GM23338 (cell line): ENCODE results near the gene DIP2C. TPM values are rescaled to one million over a fixed set of nuclear protein-coding genes. Genes with fewer than 3 reads are reported as not detected.
"Not testable (repeated sequence)": the region's sequence is repeated elsewhere in the genome, so short reads cannot be mapped to it uniquely, and the experiment has no call there.

Experiments used
- ATAC-seq: fragments of 200-7000 bp; cut with Tn5 transposase; 3 replicates; pipeline ENCODE4 v1.9.1; 2020
- DNase-seq: peaks from one replicate; pipeline ENCODE4 v3.0.0-alpha.2; 2015; ENCODE audit warnings: low spot score
- H2AFZ ChIP-seq: fragments of 200-600 bp; sonication (generic); 2 replicates; pipeline ENCODE4 v1.8.0; 2016; ENCODE audit warnings: antibody characterized with exemption, mild to moderate bottlenecking, moderate library complexity
- H3F3A ChIP-seq: fragments of 200-600 bp; sonication (generic); replicated peaks from 2 replicates; pipeline ENCODE4 v1.8.0; 2017; ENCODE audit warnings: antibody characterized with exemption, mixed run types, low read depth
- H3K27ac ChIP-seq: fragments of 200-600 bp; sonication (generic); 2 replicates; pipeline ENCODE4 v1.6.1; 2016; ENCODE audit warnings: low read depth
- H3K27me3 ChIP-seq: fragments of 200-600 bp; sonication (generic); 2 replicates; pipeline ENCODE4 v1.8.0; 2016; ENCODE audit warnings: mild to moderate bottlenecking, mixed run types, moderate library complexity; ENCODE audit not compliant: insufficient read depth
- H3K36me3 ChIP-seq: fragments of 200-600 bp; sonication (generic); 2 replicates; pipeline ENCODE4 v1.8.0; 2016; ENCODE audit warnings: mild to moderate bottlenecking; ENCODE audit not compliant: insufficient read depth
- H3K4me1 ChIP-seq: fragments of 200-600 bp; sonication (generic); 2 replicates; pipeline ENCODE4 v1.8.0; 2016; ENCODE audit warnings: mild to moderate bottlenecking, moderate library complexity; ENCODE audit not compliant: insufficient read depth
- H3K4me2 ChIP-seq: fragments of 200-600 bp; sonication (generic); 2 replicates; pipeline ENCODE4 v1.7.1; 2017; ENCODE audit warnings: mixed run types
- H3K4me3 ChIP-seq: fragments of 200-600 bp; sonication (generic); 2 replicates; pipeline ENCODE4 v1.6.1; 2016; ENCODE audit warnings: mixed run types
- H3K79me2 ChIP-seq: fragments of 200-600 bp; sonication (generic); replicated peaks from 2 replicates; pipeline ENCODE4 v1.8.0; 2017; ENCODE audit warnings: mild to moderate bottlenecking; ENCODE audit not compliant: insufficient read depth
- H3K9me2 ChIP-seq: fragments of 200-600 bp; sonication (generic); 2 replicates; pipeline ENCODE4 v1.8.0; 2017; ENCODE audit not compliant: insufficient read depth
- H4K20me1 ChIP-seq: fragments of 200-600 bp; sonication (generic); replicated peaks from 2 replicates; pipeline ENCODE4 v1.8.0; 2017; ENCODE audit warnings: mild to moderate bottlenecking; ENCODE audit not compliant: insufficient read depth
- H3K27ac Mint-ChIP-seq: 2 replicates; pipeline ENCODE4 v1.8.0; 2020; ENCODE audit warnings: inconsistent platforms, mild to moderate bottlenecking, moderate library complexity, mixed read lengths
- H3K27me3 Mint-ChIP-seq: 3 replicates; pipeline ENCODE4 v1.8.0; 2022; ENCODE audit warnings: low read depth, mild to moderate bottlenecking, moderate library complexity, mixed read lengths, inconsistent platforms; ENCODE audit not compliant: insufficient read depth, poor library complexity
- H3K36me3 Mint-ChIP-seq: 3 replicates; pipeline ENCODE4 v1.8.0; 2021; ENCODE audit warnings: low read depth, mild to moderate bottlenecking, inconsistent platforms, moderate library complexity, mixed read lengths
- H3K4me1 Mint-ChIP-seq: 3 replicates; pipeline ENCODE4 v1.8.0; 2020; ENCODE audit warnings: mild to moderate bottlenecking, inconsistent platforms, mixed read lengths
- H3K4me3 Mint-ChIP-seq: 3 replicates; pipeline ENCODE4 v1.8.0; 2021; ENCODE audit warnings: moderate library complexity, mild to moderate bottlenecking, inconsistent platforms, mixed read lengths
- H3K9me3 Mint-ChIP-seq: 3 replicates; pipeline ENCODE4 v1.8.0; 2020; ENCODE audit warnings: moderate library complexity, mild to moderate bottlenecking, inconsistent platforms, mixed read lengths
- CREB1 ChIP-seq: fragments of 250-450 bp; sonication (Bioruptor Pico); IDR thresholded peaks from 2 replicates; pipeline ENCODE4 v1.5.0; 2020; ENCODE audit warnings: low read depth, mild to moderate bottlenecking, moderate library complexity
- EZH2 ChIP-seq: fragments of 200-600 bp; sonication (generic); IDR thresholded peaks from one replicate; pipeline ENCODE4 v1.8.0; 2017; ENCODE audit warnings: antibody characterized with exemption, mild to moderate bottlenecking, low read depth; ENCODE audit not compliant: unreplicated experiment
- EZH2phosphoT487 ChIP-seq: fragments of 200-600 bp; sonication (generic); IDR thresholded peaks from one replicate; pipeline ENCODE4 v1.8.1; 2018; ENCODE audit warnings: antibody characterized with exemption; ENCODE audit not compliant: unreplicated experiment
- JUNB ChIP-seq: IDR thresholded peaks from one replicate; pipeline ENCODE4 v1.6.1; 2016; ENCODE audit warnings: antibody characterized with exemption; ENCODE audit not compliant: unreplicated experiment
- NANOG ChIP-seq: IDR thresholded peaks from 2 replicates; pipeline ENCODE4 v1.6.1; 2016; ENCODE audit warnings: antibody characterized with exemption, borderline replicate concordance
- POLR2AphosphoS5 ChIP-seq: IDR thresholded peaks from 2 replicates; pipeline ENCODE4 v1.6.1; 2016; ENCODE audit warnings: antibody characterized with exemption, low read depth
- STAT1 ChIP-seq: IDR thresholded peaks from one replicate; pipeline ENCODE4 v1.6.1; 2016; ENCODE audit warnings: antibody characterized with exemption; ENCODE audit not compliant: unreplicated experiment
- ZNF114 ChIP-seq: fragments of 250-450 bp; sonication (Bioruptor Pico); IDR thresholded peaks from 2 replicates; pipeline ENCODE4 v1.5.0; 2020; ENCODE audit warnings: mild to moderate bottlenecking, moderate library complexity
- ZNF331 ChIP-seq: fragments of 250-450 bp; sonication (Bioruptor Pico); IDR thresholded peaks from 2 replicates; pipeline ENCODE4 v1.5.0; 2020; ENCODE audit warnings: low read depth, mild to moderate bottlenecking, moderate library complexity
- polyA plus RNA-seq: library from polyadenylated mRNA; unstranded; fragments of >200 nt; fragmentation: Nextera tagmentation; extraction: Ambion mirVana; gene quantifications from 2 replicates; pipeline ENCODE4 v1.2.1, GENCODE V29; 2016
- total RNA-seq: library from RNA; depleted of rRNA; stranded (reverse); fragments of >200 nt; shearing (Covaris generic); gene quantifications from 2 replicates; pipeline ENCODE4 v1.2.3, GENCODE V29; 2014
- TF ChIP-seq, protein P1 (sequence below): fragments of 250-450 bp; sonication (Bioruptor Pico); IDR thresholded peaks from 2 replicates; pipeline ENCODE4 v1.5.0; 2020; ENCODE audit warnings: mild to moderate bottlenecking, moderate library complexity
- TF ChIP-seq, protein P2 (sequence below): IDR thresholded peaks from 2 replicates; pipeline ENCODE4 v1.6.1; 2016; ENCODE audit warnings: antibody characterized with exemption
- TF ChIP-seq, protein P3 (sequence below): IDR thresholded peaks from one replicate; pipeline ENCODE4 v1.6.1; 2018; ENCODE audit warnings: antibody characterized with exemption; ENCODE audit not compliant: unreplicated experiment
- TF ChIP-seq, protein P4 (sequence below), 2 experiments: fragments of 200-600 bp in 1 of 2; sonication (generic) in 1 of 2; conservative IDR thresholded peaks; 2 replicates each; pipeline versions ENCODE4 v1.5.1 to v1.6.1; 2016 to 2017; ENCODE audit warnings: antibody characterized with exemption in 2 of 2, low read depth in 2 of 2, mild to moderate bottlenecking in 2 of 2, moderate library complexity in 1 of 2

DIP2C gene
- total and polyA plus RNA-seq, 2 experiments from 2014 or later, result 5.1 to 7.7 TPM

DNA sequence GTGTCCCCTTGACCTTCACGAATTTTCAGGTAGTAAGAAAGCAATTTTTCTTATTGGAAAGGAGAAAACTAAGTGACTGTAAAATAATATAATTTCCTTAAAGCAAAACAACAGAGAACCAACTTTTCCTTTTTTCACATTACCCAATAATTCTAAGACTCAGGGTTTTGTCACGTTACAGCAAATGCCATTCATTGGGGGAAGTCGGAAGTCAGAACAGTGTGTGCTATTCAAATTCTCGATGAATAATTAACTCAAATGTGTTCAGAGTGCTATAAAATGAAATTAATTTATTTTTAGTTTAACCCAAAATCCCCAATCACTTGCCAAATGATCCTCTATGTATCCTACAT, 40.0 kb downstream of the DIP2C start:
- DNase-seq (no peak), ATAC-seq (no peak)
- no peak overlapping the region for H3K27ac Mint-ChIP-seq
- H3K4me1 Mint-ChIP-seq, result peaks cover 19% of the 10 kb centered on the region
- Histone ChIP-seq H3K79me2 (peaks cover 15% of the 10 kb centered on the region), H3K9me2 (no peaks in the 10 kb centered on the region), H2AFZ (no peak overlapping the region), H4K20me1 (peaks cover 16% of the 10 kb centered on the region), H3K4me2 (no peak overlapping the region), H3K4me1 (no peaks in the 10 kb centered on the region), H3K27ac (no peak overlapping the region), H3K36me3 (no peaks in the 10 kb centered on the region), H3K27me3 (no peaks in the 10 kb centered on the region), H3K4me3 (no peak overlapping the region), H3F3A (no peaks in the 10 kb centered on the region)
- H3K27me3 Mint-ChIP-seq, result peaks cover 2% of the 10 kb centered on the region
- H3K9me3 Mint-ChIP-seq, result peaks cover 4% of the 10 kb centered on the region
- no peak overlapping the region for H3K4me3 Mint-ChIP-seq
- peaks cover 10% of the 10 kb centered on the region for H3K36me3 Mint-ChIP-seq
- TF ChIP-seq CREB1 (CRISPR knock-in tag), result no peak
- TF ChIP-seq, protein P1, sequence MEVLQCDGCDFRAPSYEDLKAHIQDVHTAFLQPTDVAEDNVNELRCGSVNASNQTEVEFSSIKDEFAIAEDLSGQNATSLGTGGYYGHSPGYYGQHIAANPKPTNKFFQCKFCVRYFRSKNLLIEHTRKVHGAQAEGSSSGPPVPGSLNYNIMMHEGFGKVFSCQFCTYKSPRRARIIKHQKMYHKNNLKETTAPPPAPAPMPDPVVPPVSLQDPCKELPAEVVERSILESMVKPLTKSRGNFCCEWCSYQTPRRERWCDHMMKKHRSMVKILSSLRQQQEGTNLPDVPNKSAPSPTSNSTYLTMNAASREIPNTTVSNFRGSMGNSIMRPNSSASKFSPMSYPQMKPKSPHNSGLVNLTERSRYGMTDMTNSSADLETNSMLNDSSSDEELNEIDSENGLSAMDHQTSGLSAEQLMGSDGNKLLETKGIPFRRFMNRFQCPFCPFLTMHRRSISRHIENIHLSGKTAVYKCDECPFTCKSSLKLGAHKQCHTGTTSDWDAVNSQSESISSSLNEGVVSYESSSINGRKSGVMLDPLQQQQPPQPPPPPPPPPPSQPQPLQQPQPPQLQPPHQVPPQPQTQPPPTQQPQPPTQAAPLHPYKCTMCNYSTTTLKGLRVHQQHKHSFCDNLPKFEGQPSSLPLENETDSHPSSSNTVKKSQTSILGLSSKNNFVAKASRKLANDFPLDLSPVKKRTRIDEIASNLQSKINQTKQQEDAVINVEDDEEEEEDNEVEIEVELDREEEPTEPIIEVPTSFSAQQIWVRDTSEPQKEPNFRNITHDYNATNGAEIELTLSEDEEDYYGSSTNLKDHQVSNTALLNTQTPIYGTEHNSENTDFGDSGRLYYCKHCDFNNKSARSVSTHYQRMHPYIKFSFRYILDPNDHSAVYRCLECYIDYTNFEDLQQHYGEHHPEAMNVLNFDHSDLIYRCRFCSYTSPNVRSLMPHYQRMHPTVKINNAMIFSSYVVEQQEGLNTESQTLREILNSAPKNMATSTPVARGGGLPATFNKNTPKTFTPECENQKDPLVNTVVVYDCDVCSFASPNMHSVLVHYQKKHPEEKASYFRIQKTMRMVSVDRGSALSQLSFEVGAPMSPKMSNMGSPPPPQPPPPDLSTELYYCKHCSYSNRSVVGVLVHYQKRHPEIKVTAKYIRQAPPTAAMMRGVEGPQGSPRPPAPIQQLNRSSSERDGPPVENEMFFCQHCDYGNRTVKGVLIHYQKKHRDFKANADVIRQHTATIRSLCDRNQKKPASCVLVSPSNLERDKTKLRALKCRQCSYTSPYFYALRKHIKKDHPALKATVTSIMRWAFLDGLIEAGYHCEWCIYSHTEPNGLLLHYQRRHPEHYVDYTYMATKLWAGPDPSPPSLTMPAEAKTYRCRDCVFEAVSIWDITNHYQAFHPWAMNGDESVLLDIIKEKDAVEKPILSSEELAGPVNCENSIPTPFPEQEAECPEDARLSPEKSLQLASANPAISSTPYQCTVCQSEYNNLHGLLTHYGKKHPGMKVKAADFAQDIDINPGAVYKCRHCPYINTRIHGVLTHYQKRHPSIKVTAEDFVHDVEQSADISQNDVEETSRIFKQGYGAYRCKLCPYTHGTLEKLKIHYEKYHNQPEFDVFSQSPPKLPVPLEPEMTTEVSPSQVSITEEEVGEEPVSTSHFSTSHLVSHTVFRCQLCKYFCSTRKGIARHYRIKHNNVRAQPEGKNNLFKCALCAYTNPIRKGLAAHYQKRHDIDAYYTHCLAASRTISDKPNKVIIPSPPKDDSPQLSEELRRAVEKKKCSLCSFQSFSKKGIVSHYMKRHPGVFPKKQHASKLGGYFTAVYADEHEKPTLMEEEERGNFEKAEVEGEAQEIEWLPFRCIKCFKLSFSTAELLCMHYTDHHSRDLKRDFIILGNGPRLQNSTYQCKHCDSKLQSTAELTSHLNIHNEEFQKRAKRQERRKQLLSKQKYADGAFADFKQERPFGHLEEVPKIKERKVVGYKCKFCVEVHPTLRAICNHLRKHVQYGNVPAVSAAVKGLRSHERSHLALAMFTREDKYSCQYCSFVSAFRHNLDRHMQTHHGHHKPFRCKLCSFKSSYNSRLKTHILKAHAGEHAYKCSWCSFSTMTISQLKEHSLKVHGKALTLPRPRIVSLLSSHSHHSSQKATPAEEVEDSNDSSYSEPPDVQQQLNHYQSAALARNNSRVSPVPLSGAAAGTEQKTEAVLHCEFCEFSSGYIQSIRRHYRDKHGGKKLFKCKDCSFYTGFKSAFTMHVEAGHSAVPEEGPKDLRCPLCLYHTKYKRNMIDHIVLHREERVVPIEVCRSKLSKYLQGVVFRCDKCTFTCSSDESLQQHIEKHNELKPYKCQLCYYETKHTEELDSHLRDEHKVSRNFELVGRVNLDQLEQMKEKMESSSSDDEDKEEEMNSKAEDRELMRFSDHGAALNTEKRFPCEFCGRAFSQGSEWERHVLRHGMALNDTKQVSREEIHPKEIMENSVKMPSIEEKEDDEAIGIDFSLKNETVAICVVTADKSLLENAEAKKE, result no peak
- no peak for TF ChIP-seq EZH2phosphoT487
- no peak for TF ChIP-seq JUNB
- TF ChIP-seq STAT1, result no peak
- TF ChIP-seq ZNF331, result no peak
- no peak for TF ChIP-seq ZNF114
- TF ChIP-seq, protein P2, sequence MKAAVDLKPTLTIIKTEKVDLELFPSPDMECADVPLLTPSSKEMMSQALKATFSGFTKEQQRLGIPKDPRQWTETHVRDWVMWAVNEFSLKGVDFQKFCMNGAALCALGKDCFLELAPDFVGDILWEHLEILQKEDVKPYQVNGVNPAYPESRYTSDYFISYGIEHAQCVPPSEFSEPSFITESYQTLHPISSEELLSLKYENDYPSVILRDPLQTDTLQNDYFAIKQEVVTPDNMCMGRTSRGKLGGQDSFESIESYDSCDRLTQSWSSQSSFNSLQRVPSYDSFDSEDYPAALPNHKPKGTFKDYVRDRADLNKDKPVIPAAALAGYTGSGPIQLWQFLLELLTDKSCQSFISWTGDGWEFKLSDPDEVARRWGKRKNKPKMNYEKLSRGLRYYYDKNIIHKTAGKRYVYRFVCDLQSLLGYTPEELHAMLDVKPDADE, result no peak
- TF ChIP-seq, protein P3, sequence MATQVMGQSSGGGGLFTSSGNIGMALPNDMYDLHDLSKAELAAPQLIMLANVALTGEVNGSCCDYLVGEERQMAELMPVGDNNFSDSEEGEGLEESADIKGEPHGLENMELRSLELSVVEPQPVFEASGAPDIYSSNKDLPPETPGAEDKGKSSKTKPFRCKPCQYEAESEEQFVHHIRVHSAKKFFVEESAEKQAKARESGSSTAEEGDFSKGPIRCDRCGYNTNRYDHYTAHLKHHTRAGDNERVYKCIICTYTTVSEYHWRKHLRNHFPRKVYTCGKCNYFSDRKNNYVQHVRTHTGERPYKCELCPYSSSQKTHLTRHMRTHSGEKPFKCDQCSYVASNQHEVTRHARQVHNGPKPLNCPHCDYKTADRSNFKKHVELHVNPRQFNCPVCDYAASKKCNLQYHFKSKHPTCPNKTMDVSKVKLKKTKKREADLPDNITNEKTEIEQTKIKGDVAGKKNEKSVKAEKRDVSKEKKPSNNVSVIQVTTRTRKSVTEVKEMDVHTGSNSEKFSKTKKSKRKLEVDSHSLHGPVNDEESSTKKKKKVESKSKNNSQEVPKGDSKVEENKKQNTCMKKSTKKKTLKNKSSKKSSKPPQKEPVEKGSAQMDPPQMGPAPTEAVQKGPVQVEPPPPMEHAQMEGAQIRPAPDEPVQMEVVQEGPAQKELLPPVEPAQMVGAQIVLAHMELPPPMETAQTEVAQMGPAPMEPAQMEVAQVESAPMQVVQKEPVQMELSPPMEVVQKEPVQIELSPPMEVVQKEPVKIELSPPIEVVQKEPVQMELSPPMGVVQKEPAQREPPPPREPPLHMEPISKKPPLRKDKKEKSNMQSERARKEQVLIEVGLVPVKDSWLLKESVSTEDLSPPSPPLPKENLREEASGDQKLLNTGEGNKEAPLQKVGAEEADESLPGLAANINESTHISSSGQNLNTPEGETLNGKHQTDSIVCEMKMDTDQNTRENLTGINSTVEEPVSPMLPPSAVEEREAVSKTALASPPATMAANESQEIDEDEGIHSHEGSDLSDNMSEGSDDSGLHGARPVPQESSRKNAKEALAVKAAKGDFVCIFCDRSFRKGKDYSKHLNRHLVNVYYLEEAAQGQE, result no peak
- TF ChIP-seq, protein P4, sequence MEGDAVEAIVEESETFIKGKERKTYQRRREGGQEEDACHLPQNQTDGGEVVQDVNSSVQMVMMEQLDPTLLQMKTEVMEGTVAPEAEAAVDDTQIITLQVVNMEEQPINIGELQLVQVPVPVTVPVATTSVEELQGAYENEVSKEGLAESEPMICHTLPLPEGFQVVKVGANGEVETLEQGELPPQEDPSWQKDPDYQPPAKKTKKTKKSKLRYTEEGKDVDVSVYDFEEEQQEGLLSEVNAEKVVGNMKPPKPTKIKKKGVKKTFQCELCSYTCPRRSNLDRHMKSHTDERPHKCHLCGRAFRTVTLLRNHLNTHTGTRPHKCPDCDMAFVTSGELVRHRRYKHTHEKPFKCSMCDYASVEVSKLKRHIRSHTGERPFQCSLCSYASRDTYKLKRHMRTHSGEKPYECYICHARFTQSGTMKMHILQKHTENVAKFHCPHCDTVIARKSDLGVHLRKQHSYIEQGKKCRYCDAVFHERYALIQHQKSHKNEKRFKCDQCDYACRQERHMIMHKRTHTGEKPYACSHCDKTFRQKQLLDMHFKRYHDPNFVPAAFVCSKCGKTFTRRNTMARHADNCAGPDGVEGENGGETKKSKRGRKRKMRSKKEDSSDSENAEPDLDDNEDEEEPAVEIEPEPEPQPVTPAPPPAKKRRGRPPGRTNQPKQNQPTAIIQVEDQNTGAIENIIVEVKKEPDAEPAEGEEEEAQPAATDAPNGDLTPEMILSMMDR (conservative IDR thresholded peaks at IDR 0.05; ENCODE audit: low read depth in 2 of 2), result no peak
- no peak for TF ChIP-seq EZH2
- TF ChIP-seq POLR2AphosphoS5, result no peak
- TF ChIP-seq NANOG, result no peak

DNA sequence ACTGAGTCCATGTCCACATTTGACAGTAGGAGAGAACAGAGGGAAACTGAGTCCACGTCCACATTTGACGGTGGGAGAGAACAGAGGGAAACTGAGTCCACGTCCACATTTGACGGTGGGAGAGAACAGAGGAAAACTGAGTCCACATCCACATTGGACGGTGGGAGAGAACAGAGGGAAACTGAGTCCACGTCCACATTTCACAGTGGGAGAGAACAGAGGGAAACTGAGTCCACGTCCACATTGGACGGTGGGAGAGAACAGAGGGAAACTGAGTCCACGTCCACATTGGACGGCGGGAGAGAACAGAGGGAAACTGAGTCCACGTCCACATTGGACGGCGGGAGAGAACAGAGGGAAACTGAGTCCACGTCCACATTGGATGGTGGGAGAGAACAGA, 42.4 kb downstream of the DIP2C start:
- not testable (repeated sequence) for H3K27me3 Mint-ChIP-seq, H3K27ac Mint-ChIP-seq, H3K4me3 Mint-ChIP-seq, H3K27me3 ChIP-seq, H2AFZ ChIP-seq, ATAC-seq, H3F3A ChIP-seq, DNase-seq, H3K36me3 ChIP-seq, H3K4me2 ChIP-seq, H3K4me3 ChIP-seq, H3K9me3 Mint-ChIP-seq, H4K20me1 ChIP-seq, H3K9me2 ChIP-seq, H3K27ac ChIP-seq, H3K4me1 ChIP-seq
- Mint-ChIP-seq H3K4me1 (peaks cover 21% of the 10 kb centered on the region), H3K36me3 (peaks cover 12% of the 10 kb centered on the region)
- H3K79me2 ChIP-seq, result peaks cover 20% of the 10 kb centered on the region
